HT1080 (cell line): ENCODE measurements around the gene SERF1B. TPM values are rescaled to one million over a fixed set of nuclear protein-coding genes. Genes with fewer than 3 reads are reported as not detected.
"Not testable (repeated sequence)": the region's sequence is repeated elsewhere in the genome, so short reads cannot be mapped to it uniquely, and the experiment has no call there.

ENCODE experiments used
- DNase-seq: peaks from one replicate; pipeline ENCODE4 v3.0.0-alpha.2; 2015; ENCODE audit warnings: low read depth
- polyA plus RNA-seq, 2 experiments: library from polyadenylated mRNA; depleted of rRNA; stranded (reverse); fragments of >200 nt; gene quantifications; 2 replicates each; pipeline ENCODE4 v1.2.3, GENCODE V29; 2015
- small RNA-seq: library from RNA; depleted of rRNA; stranded (forward); fragments of <200 nt; gene quantifications from one replicate; pipeline ENCODE3, GENCODE V24; 2014
- total RNA-seq: library from RNA; depleted of rRNA; stranded (reverse); fragments of >200 nt; shearing (Covaris generic); gene quantifications from 2 replicates; pipeline ENCODE4 v1.2.3, GENCODE V29; 2014; rRNA removed

The SERF1B gene
- total RNA-seq: 29.5 and 34.0 TPM in 2 replicates
- 20.0 and 21.1 TPM in 2 replicates for polyA plus RNA-seq (2015; cell fraction: cytosol; rRNA removed)
- 12.5 TPM in 2 replicates for polyA plus RNA-seq (2015; cell fraction: nucleus; rRNA removed)

- not testable (repeated sequence) for DNase-seq
Measured at GRCh38 chr5:70025106-70025844, at the start of gene SERF1B. SERF1B (plus strand) TSS chr5:70025251; CDS start chr5:70025452, 201 bp downstream.

GRCh38 chr5:69991713-69992112 lies 33.3 kb upstream of the SERF1B start:
- DNase-seq: not testable (repeated sequence)

GRCh38 chr5:69995535-69995934 lies 29.5 kb upstream of the SERF1B start:
- DNase-seq: not testable (repeated sequence)

- not testable (repeated sequence) for DNase-seq
Measured at GRCh38 chr5:70020660-70021059, 4.4 kb upstream of the SERF1B start.

GRCh38 chr5:70025845-70026145 lies 744 bp downstream of the SERF1B start:
- not testable (repeated sequence) for DNase-seq

- not testable (repeated sequence) for DNase-seq
Measured at GRCh38 chr5:70031204-70031603, 6.2 kb downstream of the SERF1B start.

- not testable (repeated sequence) for DNase-seq
Measured at GRCh38 chr5:70041411-70041810, 16.4 kb downstream of the SERF1B start.

GRCh38 chr5:70049790-70050142 lies 24.7 kb downstream of the SERF1B start:
- not testable (repeated sequence) for DNase-seq

GRCh38 chr5:70056289-70056942 lies 31.4 kb downstream of the SERF1B start:
- not testable (repeated sequence) for DNase-seq

- DNase-seq: not testable (repeated sequence)
Measured at GRCh38 chr5:70057140-70057539, 32.1 kb downstream of the SERF1B start.

GRCh38 chr5:70077632-70078031 lies 52.6 kb downstream of the SERF1B start:
- not testable (repeated sequence) for DNase-seq

GRCh38 chr5:70088907-70089464 lies 63.9 kb downstream of the SERF1B start:
- DNase-seq: not testable (repeated sequence)

GRCh38 chr5:70091776-70092175 lies 66.7 kb downstream of the SERF1B start:
- DNase-seq: not testable (repeated sequence)

Small RNA genes lying within 50 kb of the gene (small RNA-seq; reads per million reads assigned to genes)
- not detected for gene CDH12P2

Other genes starting within 250 kb of the SERF1B start
- gene SMN2, start 24.4 kb downstream of the SERF1B start, total RNA-seq: 45.1 and 49.3 TPM in 2 replicates